GM21825 (cell line): ENCODE results near the gene ESD.
"Not testable (repeated sequence)": the region's sequence is repeated elsewhere in the genome, so short reads cannot be mapped to it uniquely, and the experiment has no call there.

Experiments
- ATAC-seq: cut with Tn5 transposase; IDR thresholded peaks from one replicate; pipeline ENCODE4 v1.9.1; 2021; ENCODE audit warnings: mild to moderate bottlenecking, moderate library complexity; ENCODE audit not compliant: unreplicated experiment

The ESD gene

DNA sequence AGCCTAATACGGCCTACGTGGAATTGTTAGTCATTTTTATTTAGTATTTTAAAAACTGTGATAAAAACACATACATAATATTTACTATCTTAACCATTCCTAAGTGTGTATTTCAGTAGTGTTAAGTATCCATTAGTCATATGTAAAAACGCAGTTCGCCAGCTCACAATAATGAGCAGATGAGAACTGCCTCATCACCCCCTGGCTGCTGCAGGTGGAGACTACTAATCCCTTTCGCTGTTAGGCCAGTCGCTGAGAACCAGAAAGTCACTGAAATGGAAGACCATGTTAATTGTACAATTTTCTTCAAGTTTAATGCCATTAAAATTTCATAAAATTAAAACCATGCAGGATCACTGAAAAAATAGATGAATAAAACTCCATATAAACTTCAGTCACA lies 1.6 kb downstream of the ESD start:
- no peak for ATAC-seq

DNA sequence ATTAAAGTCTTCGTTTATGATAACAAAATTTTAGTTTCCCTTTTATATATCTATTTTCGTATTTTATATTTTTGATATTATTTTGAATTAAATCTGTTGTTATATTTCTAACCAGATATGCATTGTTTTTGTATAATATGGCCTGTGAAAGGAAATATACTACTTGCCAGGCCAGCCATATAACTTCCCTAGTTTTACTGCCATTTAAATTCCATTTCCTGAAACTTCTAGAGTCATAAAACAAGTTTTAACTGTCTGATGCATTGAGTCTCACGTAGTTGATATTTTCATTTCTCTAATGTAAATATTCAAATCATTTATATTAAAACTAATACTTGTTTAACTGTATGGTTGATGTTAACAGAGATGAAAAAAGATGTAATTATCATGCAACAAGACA lies 13.5 kb downstream of the ESD start:
- ATAC-seq = no peak

- no peak for ATAC-seq
These were observed 14.3 kb downstream of the ESD start for GRCh38 chr13:46782691-46783090.

DNA sequence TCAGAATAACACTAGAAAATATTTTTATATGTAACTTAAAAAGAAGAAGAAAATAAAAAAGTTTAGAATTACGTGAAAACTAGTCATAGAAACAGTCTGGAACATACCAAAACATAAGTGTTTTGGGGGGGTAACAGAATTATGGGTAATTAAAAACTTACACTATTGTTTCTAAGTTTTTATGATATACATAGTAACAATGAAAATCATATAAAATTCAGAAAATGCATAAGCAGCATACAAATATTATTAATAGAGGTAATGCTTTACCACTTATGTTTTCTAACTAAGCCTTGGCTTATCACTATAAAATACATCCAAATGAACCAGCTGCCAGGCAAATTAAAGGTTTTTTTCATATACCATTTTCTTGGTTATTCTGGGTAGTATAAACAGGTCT lies 14.9 kb downstream of the ESD start:
- ATAC-seq = no peak

GRCh38 chr13:46778890-46779289 lies 18.1 kb downstream of the ESD start:
- no peak for ATAC-seq

DNA sequence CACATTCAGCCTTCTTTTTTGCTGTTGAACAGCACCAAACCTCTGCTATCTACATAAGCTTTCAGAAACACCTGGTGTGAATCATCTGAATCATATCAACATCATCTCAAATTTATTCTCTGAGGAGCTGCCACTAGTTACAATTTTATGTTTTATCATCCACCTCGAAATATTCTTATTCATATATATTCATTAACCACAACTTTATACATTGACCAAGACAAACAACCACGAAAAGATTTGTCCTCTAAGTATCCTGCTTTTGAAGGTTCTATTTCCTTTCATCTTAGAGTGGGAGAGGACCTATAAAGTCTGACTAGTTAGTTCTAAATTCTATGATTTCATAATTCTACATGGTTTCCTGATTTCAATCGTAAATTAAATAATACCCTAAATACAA lies 18.9 kb downstream of the ESD start:
- no peak for ATAC-seq

DNA sequence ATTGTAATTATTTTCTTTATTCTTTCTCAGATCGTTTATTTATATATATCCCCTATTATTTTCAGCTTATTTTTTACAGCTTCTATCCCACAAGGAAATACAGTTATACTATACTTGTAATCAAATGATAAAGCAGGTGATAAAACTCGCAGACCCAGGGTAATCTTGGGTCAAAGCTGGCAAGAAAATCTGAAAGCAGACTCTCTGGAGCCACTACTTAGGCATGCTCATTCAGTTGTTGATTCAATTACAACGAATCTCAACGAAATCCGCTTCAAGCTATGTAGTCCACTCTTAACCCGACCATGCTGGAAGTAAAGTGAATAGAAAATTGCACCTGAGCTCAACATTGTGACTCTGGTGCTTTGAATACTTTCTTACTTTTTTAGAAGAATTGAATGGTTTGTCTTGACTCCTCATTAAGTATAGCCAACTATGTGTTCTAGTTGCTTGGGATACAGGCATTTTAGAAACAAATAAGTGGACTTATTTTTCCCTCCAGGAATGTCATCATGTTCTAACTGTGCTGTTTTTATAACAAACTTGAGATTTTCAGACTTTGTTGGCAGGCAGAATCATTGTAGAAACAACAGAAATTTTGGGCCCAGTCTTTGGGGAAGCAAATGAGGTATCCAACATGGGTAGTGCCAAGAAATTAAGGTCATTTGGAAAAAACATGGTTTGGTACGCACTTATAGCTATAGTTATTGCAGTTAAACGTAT lies 21.4 kb downstream of the ESD start:
- ATAC-seq = no peak

- ATAC-seq = no peak
These were observed 23.4 kb downstream of the ESD start for GRCh38 chr13:46773541-46773940.

DNA sequence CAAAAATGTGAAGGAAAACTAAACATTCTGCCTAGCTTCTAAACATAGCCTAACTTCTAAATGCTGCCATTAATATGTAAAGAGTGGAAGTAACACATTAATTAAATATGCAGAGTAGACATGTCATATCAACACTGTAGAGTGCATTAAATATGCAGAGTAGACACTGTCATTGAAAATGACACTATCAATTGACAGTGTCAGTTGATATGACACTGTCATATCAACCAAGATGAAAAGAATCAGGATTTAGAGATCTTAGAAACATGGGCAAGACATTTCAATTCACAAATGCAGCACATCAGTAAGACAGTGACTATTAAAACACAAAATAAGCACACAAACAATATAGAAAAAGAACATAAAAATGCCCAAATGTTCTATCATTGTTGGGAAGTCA lies 25.3 kb downstream of the ESD start:
- no peak for ATAC-seq

- ATAC-seq = not testable (repeated sequence)
These were observed 27.0 kb downstream of the ESD start for GRCh38 chr13:46769925-46770324.

GRCh38 chr13:46761866-46762265 lies 35.1 kb downstream of the ESD start:
- ATAC-seq = no peak

DNA sequence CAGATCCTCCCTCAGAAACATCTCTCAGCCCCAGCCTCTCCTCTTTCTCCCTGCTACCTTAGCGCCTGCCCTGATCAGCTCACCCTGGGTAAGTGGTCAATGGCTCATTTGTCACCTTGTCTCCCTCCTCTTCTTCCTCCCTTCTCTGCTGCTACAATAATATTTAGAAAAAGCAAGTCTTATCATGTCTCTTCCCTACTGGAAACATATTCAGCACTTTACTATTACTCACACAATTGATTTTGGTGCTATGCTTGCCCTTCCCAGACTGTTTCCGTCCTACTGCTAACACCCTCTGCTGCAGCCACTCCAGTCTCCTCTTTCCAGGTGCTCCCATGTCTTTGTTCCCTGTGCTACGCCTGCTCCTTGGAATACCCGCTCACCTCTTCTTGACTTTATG lies 35.8 kb downstream of the ESD start:
- no peak for ATAC-seq

DNA sequence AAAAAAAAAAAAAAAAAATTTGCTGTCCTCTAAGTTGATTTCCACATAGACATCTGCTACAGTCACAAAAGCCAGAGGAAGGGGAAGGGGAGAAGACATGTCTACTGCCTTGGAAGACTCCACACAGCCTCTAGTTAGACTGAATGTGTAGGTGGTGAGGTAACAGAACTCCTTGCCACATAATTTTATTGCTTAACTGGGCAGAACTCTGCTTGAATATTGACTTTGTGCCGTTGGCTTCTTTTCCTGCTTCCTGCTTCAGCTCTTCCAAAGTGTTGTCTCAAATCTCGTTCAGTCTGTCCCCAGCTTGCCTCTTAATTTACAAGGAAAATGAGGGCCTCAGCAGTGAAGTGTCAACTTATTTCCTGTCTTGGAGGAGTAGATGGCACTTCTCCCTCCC lies 37.1 kb downstream of the ESD start:
- ATAC-seq = no peak

DNA sequence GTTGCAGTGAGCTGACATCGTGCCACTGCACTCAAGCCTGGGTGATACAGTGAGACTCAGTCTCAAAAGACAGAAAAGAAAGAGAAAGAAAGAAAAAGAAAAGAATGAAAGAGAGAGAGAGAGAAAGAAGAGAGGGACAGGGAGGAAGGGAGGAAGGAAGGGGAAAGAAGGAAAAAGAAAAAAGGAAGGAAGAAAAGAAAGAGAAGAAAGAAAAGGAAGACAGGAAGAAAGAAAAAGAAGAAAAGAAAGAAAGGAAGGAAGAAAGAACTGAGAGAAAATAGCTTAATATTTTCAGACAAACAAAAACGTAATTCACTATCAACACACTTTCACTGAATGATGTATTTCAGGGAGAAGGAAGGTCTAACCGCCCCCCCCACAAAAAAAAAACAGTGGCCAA lies 39.3 kb downstream of the ESD start:
- no peak for ATAC-seq

GRCh38 chr13:46756977-46757376 lies 40.0 kb downstream of the ESD start:
- no peak for ATAC-seq

DNA sequence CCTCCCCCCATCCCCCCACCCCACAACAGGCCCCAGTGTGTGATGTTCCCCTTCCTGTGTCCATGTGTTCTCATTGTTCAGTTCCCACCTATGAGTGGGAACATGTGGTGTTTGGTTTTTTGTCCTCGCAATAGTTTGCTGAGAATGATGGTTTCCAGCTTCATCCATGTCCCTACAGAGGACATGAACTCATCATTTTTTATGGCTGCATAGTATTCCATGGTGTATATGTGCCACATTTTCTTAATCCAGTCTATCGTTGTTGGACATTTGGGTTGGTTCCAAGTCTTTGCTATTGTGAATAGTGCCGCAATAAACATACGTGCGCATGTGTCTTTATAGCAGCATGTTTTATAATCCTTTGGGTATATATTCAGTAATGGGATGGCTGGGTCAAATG lies 41.5 kb downstream of the ESD start:
- ATAC-seq = not testable (repeated sequence)

DNA sequence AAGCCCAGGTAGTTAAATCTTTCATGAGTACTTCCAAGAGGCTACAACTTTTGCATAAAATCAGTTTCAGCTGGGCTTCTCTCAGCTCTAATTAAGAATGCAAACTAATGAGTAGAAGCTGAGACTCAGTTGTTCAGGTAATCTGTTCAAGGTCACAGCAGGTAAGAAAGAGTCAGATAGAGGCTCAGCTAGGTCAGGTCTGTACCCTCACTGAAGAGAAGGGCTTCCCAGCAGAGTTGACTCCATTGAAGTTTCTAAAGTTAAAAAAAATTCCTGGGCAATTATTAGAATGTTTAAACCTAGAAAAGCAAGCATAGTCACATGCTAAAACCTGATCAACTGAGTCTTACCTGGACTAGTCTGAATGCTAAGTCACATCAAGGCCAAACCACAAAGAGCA lies 42.1 kb downstream of the ESD start:
- no peak for ATAC-seq

DNA sequence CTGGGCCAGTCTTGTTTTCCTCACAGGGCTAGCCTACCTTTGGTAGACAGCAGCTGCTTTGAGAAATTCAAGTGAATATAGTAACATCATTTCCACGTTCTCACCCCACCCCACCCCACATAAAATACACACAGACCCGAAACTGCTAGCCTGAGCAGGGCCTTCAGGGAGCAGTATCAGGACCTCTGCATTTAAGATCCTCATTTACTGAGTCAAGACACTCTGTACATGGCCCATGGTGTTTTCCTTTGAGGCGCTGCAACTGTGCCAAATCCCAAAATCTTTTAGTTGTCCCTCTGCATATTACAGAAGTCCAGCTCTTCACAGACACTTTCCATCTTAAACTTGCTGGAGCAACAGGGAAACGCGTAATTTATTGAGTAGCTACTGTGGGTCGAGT lies 43.0 kb downstream of the ESD start:
- no peak for ATAC-seq

GRCh38 chr13:46753137-46753536 lies 43.8 kb downstream of the ESD start:
- ATAC-seq = no peak

DNA sequence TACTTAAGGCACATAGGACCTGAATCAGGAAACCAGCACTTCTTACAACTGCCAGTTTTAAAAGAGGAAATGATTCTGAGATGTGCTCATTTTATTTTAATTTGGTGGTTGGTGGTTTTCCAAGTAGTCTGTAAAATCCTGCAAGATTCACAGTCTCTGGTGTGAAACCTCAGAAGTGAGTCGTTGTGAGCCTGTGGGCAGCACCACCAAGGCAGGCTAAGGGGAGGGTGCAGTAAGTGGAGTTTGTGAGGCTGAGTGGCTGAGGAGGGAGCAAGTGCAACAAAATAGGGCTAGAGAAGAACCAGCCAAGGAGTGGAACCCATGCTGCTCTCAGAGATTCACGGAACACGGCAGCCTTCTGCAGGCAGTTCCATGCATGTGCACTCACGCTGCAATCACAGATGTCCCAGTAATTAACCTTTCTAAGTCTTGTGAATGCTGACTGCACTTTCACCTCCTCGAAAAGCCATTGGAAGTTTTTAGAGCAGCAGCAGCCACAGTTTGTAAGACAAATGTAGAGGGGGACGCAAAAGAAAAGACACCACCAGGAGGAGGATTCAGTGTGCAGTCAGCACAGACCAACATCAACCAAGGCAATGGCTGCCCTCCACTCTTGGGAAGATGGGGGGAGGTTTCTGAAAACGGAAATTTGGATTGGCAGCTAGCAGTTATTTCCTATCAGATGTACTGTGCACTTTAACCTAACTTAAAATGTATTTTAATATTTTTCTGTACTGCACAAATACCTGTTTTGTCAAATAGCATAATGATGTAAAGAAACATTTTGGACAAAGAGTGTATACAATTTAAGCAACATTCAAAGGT lies 44.9 kb downstream of the ESD start:
- peak; percentile 69 for ATAC-seq

GRCh38 chr13:46749951-46750350 lies 47.0 kb downstream of the ESD start:
- no peak for ATAC-seq

- ATAC-seq = no peak
These were observed 48.7 kb downstream of the ESD start for GRCh38 chr13:46748300-46748699.
